BJ (cell line): ENCODE measurements around the gene DLG2. TPM values are rescaled to one million over a fixed set of nuclear protein-coding genes. Genes with fewer than 3 reads are reported as not detected.
"Not testable (repeated sequence)": the region's sequence is repeated elsewhere in the genome, so short reads cannot be mapped to it uniquely, and the experiment has no call there.

Experiments used
- CTCF ChIA-PET: fragments of 350-600 bp; formaldehyde crosslinking; extraction: SDS; loops from one replicate; lab custom pipeline; 2021; ENCODE audit warnings: antibody characterized with exemption, inconsistent platforms; lab: Yijun Ruan, JAX
- POLR2A ChIA-PET: fragments of 300-600 bp; sonication (Branson Sonifier 250); formaldehyde crosslinking; extraction: SDS; loops from one replicate; lab custom pipeline; 2021; ENCODE audit warnings: antibody characterized with exemption; lab: Charles Lee
- DNase-seq: peaks from one replicate; pipeline ENCODE4 v3.0.0-alpha.2; 2011; ENCODE audit warnings: low read depth
- H3K27me3 ChIP-seq: 2 replicates; pipeline ENCODE4 v1.6.0; 2011; ENCODE audit warnings: low read length; ENCODE audit not compliant: control insufficient read depth, insufficient read depth
- H3K36me3 ChIP-seq: 2 replicates; pipeline ENCODE4 v1.5.1; 2011; ENCODE audit warnings: low read length; ENCODE audit not compliant: control insufficient read depth, insufficient read depth
- H3K4me3 ChIP-seq: 2 replicates; pipeline ENCODE4 v1.5.1; 2011; ENCODE audit warnings: low read depth, mild to moderate bottlenecking, control low read depth, low read length
- polyA plus RNA-seq: library from polyadenylated mRNA; depleted of rRNA; stranded (reverse); fragments of >200 nt; gene quantifications from 2 replicates; pipeline ENCODE4 v1.2.3, GENCODE V29; 2011
- TF ChIP-seq, protein P1 (sequence below): IDR thresholded peaks from 2 replicates; pipeline ENCODE4 v1.5.1; 2011; ENCODE audit warnings: low read depth, mild to moderate bottlenecking, control low read depth, inconsistent platforms, low read length, moderate library complexity; ENCODE audit not compliant: insufficient read depth

Gene DLG2
- polyA plus RNA-seq, 1 experiment, result 0.28 TPM

DNA sequence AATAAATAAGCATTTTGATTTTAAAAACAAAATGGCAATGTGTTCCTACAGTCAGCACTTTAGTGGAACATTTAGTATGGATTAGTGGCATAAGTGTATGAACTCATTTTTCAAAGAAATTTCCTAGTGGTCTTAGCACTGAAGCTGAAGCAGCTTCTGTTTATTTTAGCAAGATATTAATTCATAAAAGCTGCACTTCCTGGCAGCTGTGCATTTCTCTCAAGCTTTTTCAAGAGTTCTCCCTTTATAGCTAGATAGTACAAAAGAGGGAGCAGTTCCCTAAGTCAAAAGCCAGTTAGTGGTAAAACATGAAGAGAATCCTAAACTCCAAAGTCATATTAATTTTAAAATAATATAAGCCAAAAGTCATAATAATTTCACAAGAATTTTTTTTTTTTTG lies 1304.9 kb downstream of the DLG2 start:
- ChIA-PET POLR2A (no interaction called here), CTCF (no interaction called here)
- DNase-seq, result no peak
- TF ChIP-seq, protein P1, sequence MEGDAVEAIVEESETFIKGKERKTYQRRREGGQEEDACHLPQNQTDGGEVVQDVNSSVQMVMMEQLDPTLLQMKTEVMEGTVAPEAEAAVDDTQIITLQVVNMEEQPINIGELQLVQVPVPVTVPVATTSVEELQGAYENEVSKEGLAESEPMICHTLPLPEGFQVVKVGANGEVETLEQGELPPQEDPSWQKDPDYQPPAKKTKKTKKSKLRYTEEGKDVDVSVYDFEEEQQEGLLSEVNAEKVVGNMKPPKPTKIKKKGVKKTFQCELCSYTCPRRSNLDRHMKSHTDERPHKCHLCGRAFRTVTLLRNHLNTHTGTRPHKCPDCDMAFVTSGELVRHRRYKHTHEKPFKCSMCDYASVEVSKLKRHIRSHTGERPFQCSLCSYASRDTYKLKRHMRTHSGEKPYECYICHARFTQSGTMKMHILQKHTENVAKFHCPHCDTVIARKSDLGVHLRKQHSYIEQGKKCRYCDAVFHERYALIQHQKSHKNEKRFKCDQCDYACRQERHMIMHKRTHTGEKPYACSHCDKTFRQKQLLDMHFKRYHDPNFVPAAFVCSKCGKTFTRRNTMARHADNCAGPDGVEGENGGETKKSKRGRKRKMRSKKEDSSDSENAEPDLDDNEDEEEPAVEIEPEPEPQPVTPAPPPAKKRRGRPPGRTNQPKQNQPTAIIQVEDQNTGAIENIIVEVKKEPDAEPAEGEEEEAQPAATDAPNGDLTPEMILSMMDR, result no peak
- no peaks in the 10 kb centered on the region for H3K27me3 ChIP-seq
- no peak overlapping the region for H3K4me3 ChIP-seq
- no peaks in the 10 kb centered on the region for H3K36me3 ChIP-seq

- no peak for DNase-seq
- Histone ChIP-seq H3K4me3 (no peak overlapping the region), H3K27me3 (no peaks in the 10 kb centered on the region), H3K36me3 (no peaks in the 10 kb centered on the region)
- CTCF ChIA-PET, result no interaction called here
- TF ChIP-seq, protein P1, result no peak
- POLR2A ChIA-PET, result no interaction called here
Observed at GRCh38 chr11:84319863-84320262, 1307.3 kb downstream of the DLG2 start.

DNA sequence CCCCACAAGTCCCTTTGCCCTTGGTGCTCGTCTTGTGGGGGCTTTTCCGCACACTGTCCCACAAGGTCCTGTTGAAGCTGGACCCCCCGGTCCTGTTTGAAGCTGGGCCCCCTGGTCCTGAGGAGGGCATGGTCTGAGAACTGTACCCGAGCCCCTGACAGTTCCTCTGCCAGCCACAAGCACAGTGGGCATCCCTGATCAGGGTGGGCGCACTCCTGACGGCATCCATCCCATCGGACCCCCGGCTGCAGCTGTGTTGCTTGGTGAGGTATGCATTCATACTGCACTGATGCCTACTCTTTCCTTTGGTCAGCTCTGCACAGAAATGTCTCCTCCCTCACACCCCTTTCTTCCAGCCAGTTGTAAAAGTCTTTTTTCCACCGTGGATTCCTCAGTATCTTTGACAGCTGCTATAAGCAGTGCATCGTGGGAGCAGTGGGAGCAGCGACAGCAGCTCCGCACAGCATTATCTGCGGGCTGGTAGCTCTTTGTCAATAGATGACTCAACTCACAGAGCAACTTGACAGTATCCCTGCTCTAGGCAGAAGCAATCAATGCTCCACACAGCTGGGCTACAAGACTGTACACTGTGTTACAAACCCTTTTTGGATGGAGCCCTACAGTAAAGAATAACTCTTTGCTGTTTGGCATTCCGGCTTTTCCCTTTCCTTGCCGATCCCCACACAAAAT lies 1310.1 kb downstream of the DLG2 start:
- ChIA-PET CTCF (no interaction called here), POLR2A (no interaction called here)
- Histone ChIP-seq H3K36me3 (no peaks in the 10 kb centered on the region), H3K27me3 (no peaks in the 10 kb centered on the region), H3K4me3 (no peak overlapping the region)
- DNase-seq, result no peak
- TF ChIP-seq, protein P1, result no peak

GRCh38 chr11:84313830-84314359 lies 1313.2 kb downstream of the DLG2 start:
- TF ChIP-seq, protein P1, result no peak
- ChIA-PET POLR2A (no interaction called here), CTCF (no interaction called here)
- H3K4me3 ChIP-seq, result no peak overlapping the region
- DNase-seq, result no peak
- H3K36me3 ChIP-seq, result no peaks in the 10 kb centered on the region
- no peaks in the 10 kb centered on the region for H3K27me3 ChIP-seq

DNA sequence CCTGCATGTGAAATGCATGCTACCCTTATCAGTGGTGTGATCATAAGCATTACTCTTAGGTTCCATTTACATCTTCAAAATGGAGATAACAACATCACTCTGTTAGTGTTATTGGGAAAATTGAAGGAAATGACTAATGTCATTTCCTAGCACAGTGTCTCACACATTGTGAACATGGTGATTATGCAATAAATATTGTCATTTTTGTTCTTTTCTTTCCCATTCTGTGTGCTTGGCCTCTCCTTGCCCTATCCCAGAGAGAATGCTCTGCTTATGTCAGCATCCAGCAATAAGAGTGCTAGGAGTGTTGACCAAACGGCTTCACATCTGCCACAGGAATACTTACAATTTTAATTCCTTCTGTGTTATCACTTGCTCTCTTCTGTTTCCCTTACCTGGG lies 1316.9 kb downstream of the DLG2 start:
- ChIA-PET CTCF (no interaction called here), POLR2A (no interaction called here)
- Histone ChIP-seq H3K4me3 (no peak overlapping the region), H3K27me3 (no peaks in the 10 kb centered on the region), H3K36me3 (no peaks in the 10 kb centered on the region)
- DNase-seq, result no peak
- TF ChIP-seq, protein P1, result no peak

DNA sequence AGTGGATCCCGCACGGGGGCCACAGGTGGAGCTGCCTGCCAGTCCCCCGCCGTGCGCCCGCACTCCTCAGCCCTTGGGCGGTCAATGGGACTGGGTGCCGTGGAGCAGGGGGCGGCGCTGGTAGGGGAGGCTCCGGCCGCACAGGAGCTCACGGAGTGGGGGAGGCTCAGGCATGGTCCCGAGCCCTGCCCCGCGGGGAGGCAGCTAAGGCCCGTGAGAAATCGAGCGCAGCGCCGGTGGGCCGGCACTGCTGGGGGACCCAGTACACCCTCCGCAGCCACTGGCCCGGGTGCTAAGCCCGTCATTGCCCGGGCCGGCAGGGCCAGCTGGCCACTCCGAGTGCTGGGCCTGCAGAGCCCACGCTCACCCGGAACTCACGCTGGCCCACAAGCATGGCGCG lies 1318.7 kb downstream of the DLG2 start:
- CTCF ChIA-PET, H3K27me3 ChIP-seq, H3K4me3 ChIP-seq, DNase-seq, POLR2A ChIA-PET, H3K36me3 ChIP-seq: not testable (repeated sequence)
